Neuronal stem cell (in vitro differentiated cells): Measurements from ENCODE around the gene FAF1.
"Not testable (repeated sequence)": the region's sequence is repeated elsewhere in the genome, so short reads cannot be mapped to it uniquely, and the experiment has no call there.

Experiments
- DNase-seq: peaks from one replicate; pipeline ENCODE4 v3.0.0-alpha.2; 2013; ENCODE audit warnings: low spot score
- H2AFZ ChIP-seq: one replicate; pipeline ENCODE4 v1.6.1; 2013; ENCODE audit warnings: mild to moderate bottlenecking, low read length, inconsistent platforms
- H2AK5ac ChIP-seq: 2 replicates; pipeline ENCODE4 v1.6.1; 2013; ENCODE audit warnings: low read depth, mild to moderate bottlenecking, inconsistent platforms, low read length, moderate library complexity, mixed read lengths
- H2BK120ac ChIP-seq: 2 replicates; pipeline ENCODE4 v1.6.1; 2013; ENCODE audit warnings: low read depth, mild to moderate bottlenecking, inconsistent platforms, low read length, moderate library complexity, mixed read lengths
- H2BK12ac ChIP-seq: one replicate; pipeline ENCODE4 v1.6.1; 2013; ENCODE audit warnings: low read length, inconsistent platforms
- H2BK15ac ChIP-seq: 2 replicates; pipeline ENCODE4 v1.6.1; 2013; ENCODE audit warnings: mild to moderate bottlenecking, low read length, inconsistent platforms, mixed read lengths
- H2BK5ac ChIP-seq: one replicate; pipeline ENCODE4 v1.6.1; 2013; ENCODE audit warnings: inconsistent platforms, mild to moderate bottlenecking, low read length, moderate library complexity
- H3K14ac ChIP-seq: one replicate; pipeline ENCODE4 v1.6.1; 2013; ENCODE audit warnings: low read length, inconsistent platforms
- H3K18ac ChIP-seq: 2 replicates; pipeline ENCODE4 v1.6.1; 2013; ENCODE audit warnings: low read length, inconsistent platforms
- H3K23ac ChIP-seq: 2 replicates; pipeline ENCODE4 v1.6.1; 2013; ENCODE audit warnings: low read depth, mild to moderate bottlenecking, mixed read lengths, low read length, inconsistent platforms; ENCODE audit not compliant: poor library complexity
- H3K27ac ChIP-seq: replicated peaks from 3 replicates; pipeline ENCODE4 v1.5.1; 2013; ENCODE audit warnings: low read length, inconsistent platforms
- H3K27me3 ChIP-seq, 3 experiments: 2 replicates each; pipeline ENCODE4 v1.6.1; 2013; ENCODE audit warnings: low read length in 3 of 3, mild to moderate bottlenecking in 2 of 3, inconsistent platforms in 1 of 3, low read depth in 1 of 3, mixed read lengths in 1 of 3, moderate library complexity in 1 of 3; ENCODE audit not compliant: control insufficient read depth in 3 of 3, insufficient read depth in 3 of 3
- H3K36me3 ChIP-seq, 2 donors: replicated peaks in 1 of 2; 2 replicates each; pipeline ENCODE4 v1.6.1; 2013; ENCODE audit warnings: low read length in 2 of 2; ENCODE audit not compliant: control insufficient read depth in 2 of 2, insufficient read depth in 2 of 2
- H3K4ac ChIP-seq: 2 replicates; pipeline ENCODE4 v1.6.1; 2013; ENCODE audit warnings: inconsistent platforms, mild to moderate bottlenecking, low read length, moderate library complexity
- H3K4me1 ChIP-seq, 2 donors: 1 replicate in 1 of 2; 2 replicates in 1 of 2; pipeline ENCODE4 v1.6.1; 2013; ENCODE audit warnings: low read length in 2 of 2, low read depth in 1 of 2; ENCODE audit not compliant: control insufficient read depth in 2 of 2, insufficient read depth in 1 of 2
- H3K4me2 ChIP-seq: one replicate; pipeline ENCODE4 v1.6.1; 2013; ENCODE audit warnings: mild to moderate bottlenecking, low read length, inconsistent platforms; ENCODE audit not compliant: insufficient read depth, poor library complexity, severe bottlenecking
- H3K4me3 ChIP-seq, 2 donors: 2 replicates each; pipeline ENCODE4 v1.5.1; 2013; ENCODE audit warnings: low read length in 2 of 2, mild to moderate bottlenecking in 2 of 2, inconsistent platforms in 1 of 2, moderate library complexity in 1 of 2
- H3K79me1 ChIP-seq: one replicate; pipeline ENCODE4 v1.6.1; 2013; ENCODE audit warnings: low read depth, mild to moderate bottlenecking, inconsistent platforms, low read length, moderate library complexity
- H3K9ac ChIP-seq: one replicate; pipeline ENCODE4 v1.6.1; 2013; ENCODE audit warnings: mild to moderate bottlenecking, low read depth, low read length, inconsistent platforms; ENCODE audit not compliant: poor library complexity
- H3K9me3 ChIP-seq, 2 donors: replicated peaks in 1 of 2; 2 replicates each; pipeline versions ENCODE3 to v1.6.1; 2013; ENCODE audit warnings: low read length in 2 of 2, mild to moderate bottlenecking in 2 of 2, inconsistent platforms in 1 of 2, low read depth in 1 of 2, mixed read lengths in 1 of 2, moderate library complexity in 1 of 2; ENCODE audit not compliant: control insufficient read depth in 2 of 2, insufficient read depth in 1 of 2
- H4K8ac ChIP-seq: one replicate; pipeline ENCODE4 v1.6.1; 2013; ENCODE audit warnings: low read depth, mild to moderate bottlenecking, inconsistent platforms, low read length, moderate library complexity
- H4K91ac ChIP-seq: one replicate; pipeline ENCODE4 v1.6.1; 2013; ENCODE audit warnings: low read length, low read depth, mild to moderate bottlenecking, inconsistent platforms; ENCODE audit not compliant: poor library complexity
- WGBS, 2 donors: extraction: QIAGEN DNeasy Blood & Tissue Kit; methylation state at CpG; one replicate each; pipeline ENCODE4 v1.1.7; 2013; ENCODE audit warnings: missing lambda C conversion rate in 2 of 2, mixed read lengths in 1 of 2; ENCODE audit not compliant: insufficient read length in 2 of 2, insufficient replicate concordance in 1 of 2; ENCODE audit errors: extremely low coverage in 2 of 2; 5-methylcytosine and 5-hydroxymethylcytosine counted together

FAF1 gene

GRCh38 chr1:50952566-50952965, 7.5 kb downstream of the FAF1 start:
- H3K18ac ChIP-seq, H4K8ac ChIP-seq, H3K79me1 ChIP-seq, H3K23ac ChIP-seq, H3K9ac ChIP-seq, H2BK5ac ChIP-seq, H3K4me1 ChIP-seq, H3K4me2 ChIP-seq, H3K4me3 ChIP-seq, H3K27ac ChIP-seq, H2BK15ac ChIP-seq, H3K27me3 ChIP-seq, H2BK120ac ChIP-seq, DNase-seq, H4K91ac ChIP-seq, H2AFZ ChIP-seq, H3K4ac ChIP-seq, H3K14ac ChIP-seq, H2BK12ac ChIP-seq, H2AK5ac ChIP-seq: not testable (repeated sequence)
- WGBS, 2 donors: no CpG with 5 or more reads among the region's 31 CpGs
- H3K36me3 ChIP-seq: peaks cover 0 to 17% of the 10 kb centered on the region in 2 donors
- peaks cover 0 to 11% of the 10 kb centered on the region in 2 donors for H3K9me3 ChIP-seq

- H3K79me1 ChIP-seq: no peaks in the 10 kb centered on the region
- DNase-seq: no peak
Measured at GRCh38 chr1:50950396-50950795, 9.7 kb downstream of the FAF1 start.

GRCh38 chr1:50949286-50949982, 10.6 kb downstream of the FAF1 start:
- Histone ChIP-seq H3K9me3 (peaks cover 0 to 11% of the 10 kb centered on the region in 2 donors), H2BK120ac (no peak overlapping the region), H2AFZ (no peak overlapping the region), H3K27ac (no peak overlapping the region), H2AK5ac (no peak overlapping the region), H2BK5ac (no peak overlapping the region), H3K14ac (no peak overlapping the region), H3K4me3 (no peak overlapping the region), H3K4me2 (no peak overlapping the region), H2BK15ac (no peak overlapping the region), H3K4ac (no peak overlapping the region), H2BK12ac (no peak overlapping the region), H3K9ac (no peak overlapping the region), H3K79me1 (no peaks in the 10 kb centered on the region), H3K23ac (no peak overlapping the region), H4K8ac (no peak overlapping the region), H3K18ac (no peak overlapping the region), H4K91ac (no peak overlapping the region), H3K36me3 (peaks cover 0 to 8% of the 10 kb centered on the region in 2 donors), H3K4me1 (no peaks in the 10 kb centered on the region), H3K27me3 (no peaks in the 10 kb centered on the region)
- no peak for DNase-seq
- WGBS, 2 donors: no CpG with 5 or more reads among the region's 9 CpGs

More at GRCh38 chr1:50950396-50950795, 9.7 kb downstream of the FAF1 start:
- no peak overlapping the region for H3K27ac ChIP-seq
- H2BK12ac ChIP-seq: no peak overlapping the region
- no peak overlapping the region for H3K9ac ChIP-seq
- H3K4me2 ChIP-seq: no peak overlapping the region
- H4K91ac ChIP-seq: no peak overlapping the region
- H2BK15ac ChIP-seq: no peak overlapping the region
- H2BK5ac ChIP-seq: no peak overlapping the region
- no peak overlapping the region for H3K14ac ChIP-seq
- no peak overlapping the region for H2AFZ ChIP-seq
- peaks cover 0 to 12% of the 10 kb centered on the region in 2 donors for H3K36me3 ChIP-seq
- no peaks in the 10 kb centered on the region for H3K4me1 ChIP-seq
- H3K4ac ChIP-seq: no peak overlapping the region
- H3K9me3 ChIP-seq: peaks cover 0 to 11% of the 10 kb centered on the region in 2 donors
- H3K27me3 ChIP-seq: no peaks in the 10 kb centered on the region
- no peak overlapping the region for H4K8ac ChIP-seq
- no peak overlapping the region for H2BK120ac ChIP-seq
- H3K18ac ChIP-seq: no peak overlapping the region
- no peak overlapping the region for H2AK5ac ChIP-seq
- H3K23ac ChIP-seq: no peak overlapping the region
- no peak overlapping the region for H3K4me3 ChIP-seq
- WGBS, 2 donors: no CpG with 5 or more reads among the region's 1 CpG

DNA sequence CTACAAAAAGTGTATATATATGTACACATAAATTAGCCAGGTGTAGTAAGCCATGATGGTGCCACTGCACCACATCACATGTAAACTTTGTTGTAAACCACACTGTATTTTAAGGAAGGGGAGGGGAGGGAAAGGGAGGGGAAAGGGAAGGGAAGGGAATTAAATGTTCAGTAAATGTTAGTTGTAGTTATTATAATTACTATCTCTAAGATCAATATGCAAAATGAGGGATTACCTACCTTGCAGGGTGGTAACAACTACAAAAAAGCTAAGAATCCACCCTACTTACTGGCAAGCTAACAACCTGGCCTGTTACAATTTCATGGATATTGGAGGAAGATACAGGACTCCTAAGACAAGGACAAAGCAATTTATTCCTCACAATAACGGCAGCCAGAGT, 17.7 kb downstream of the FAF1 start:
- Histone ChIP-seq H2AK5ac (no peak overlapping the region), H3K27ac (no peak overlapping the region), H3K27me3 (no peaks in the 10 kb centered on the region), H3K4me1 (no peaks in the 10 kb centered on the region), H2BK120ac (no peak overlapping the region), H2BK15ac (no peak overlapping the region), H3K36me3 (peaks cover 0 to 8% of the 10 kb centered on the region in 2 donors), H3K4ac (no peak overlapping the region), H3K4me2 (no peak overlapping the region), H2BK12ac (no peak overlapping the region), H4K91ac (no peak overlapping the region), H3K23ac (no peak overlapping the region), H4K8ac (no peak overlapping the region), H3K79me1 (peaks cover 3% of the 10 kb centered on the region), H3K14ac (no peak overlapping the region), H3K4me3 (no peak overlapping the region), H2BK5ac (no peak overlapping the region), H3K9me3 (no peaks in the 10 kb centered on the region), H3K18ac (no peak overlapping the region), H3K9ac (no peak overlapping the region), H2AFZ (no peak overlapping the region)
- WGBS, 2 donors: no CpG with 5 or more reads among the region's 1 CpG
- DNase-seq: no peak
